Left ventricle myocardium inferior (tissue), 1 donor: ENCODE results near the gene SLC35D1. TPM values are rescaled to one million over a fixed set of nuclear protein-coding genes. Genes with fewer than 3 reads are reported as not detected.

Experiments used
- DNase-seq: peaks from one replicate; pipeline ENCODE4 v3.0.0-alpha.2; 2020
- H3K27ac ChIP-seq: fragments of 200-600 bp; replicated peaks from 2 replicates; pipeline ENCODE4 v1.8.0; 2021
- H3K27me3 ChIP-seq: fragments of 200-600 bp; 2 replicates; pipeline ENCODE4 v1.8.0; 2021; ENCODE audit warnings: low read depth
- H3K36me3 ChIP-seq: fragments of 200-600 bp; 2 replicates; pipeline ENCODE4 v1.8.0; 2021
- H3K4me1 ChIP-seq: fragments of 200-600 bp; 2 replicates; pipeline ENCODE4 v1.8.0; 2021
- H3K4me3 ChIP-seq: fragments of 200-600 bp; 2 replicates; pipeline ENCODE4 v1.8.0; 2021; ENCODE audit warnings: mild to moderate bottlenecking, moderate library complexity
- H3K9me3 ChIP-seq: fragments of 200-600 bp; replicated peaks from 2 replicates; pipeline ENCODE4 v1.8.0; 2021
- CTCF ChIP-seq: fragments of 200-600 bp; IDR thresholded peaks from 2 replicates; pipeline ENCODE4 v1.8.0; 2021; ENCODE audit warnings: antibody characterized with exemption, mild to moderate bottlenecking, borderline replicate concordance
- intact Hi-C: fragments of 100-400 bp; cut with micrococcal nuclease; formaldehyde crosslinking; loops from one replicate; pipeline ENCODE4 v1.11.0; 2022
- total RNA-seq: library from RNA; stranded (reverse); fragmentation: NEBNext Ultra II Directional; extraction: Animal tissue kit (Norgen Biotek cat#: 25700); gene quantifications from one replicate; pipeline ENCODE4 v1.2.1, GENCODE V29; 2021
- donor health status: DM: no; HTN: yes; CAD: no; lungs with severe emphysema.

SLC35D1 gene
- total RNA-seq, 1 donor from 2014 or later: 2.6 TPM

- no peak for DNase-seq
- intact Hi-C loops: no loop called here
- no peak overlapping the region for H3K27ac ChIP-seq
These were observed 57.8 kb downstream of the SLC35D1 start for GRCh38 chr1:66996018-66996682.

GRCh38 chr1:66993076-66993475 is 60.9 kb downstream of the SLC35D1 start:
- Histone ChIP-seq H3K4me3 (no peak overlapping the region), H3K27ac (no peak overlapping the region), H3K36me3 (peaks cover 28% of the 10 kb centered on the region), H3K9me3 (no peaks in the 10 kb centered on the region), H3K27me3 (no peaks in the 10 kb centered on the region), H3K4me1 (peaks cover 5% of the 10 kb centered on the region)
- TF ChIP-seq CTCF: no peak
- DNase-seq: no peak
- intact Hi-C loops: loop anchor here (5.0 kb wide), 1 partner anchor 154 kb away; no protein-coding TSS in a partner anchor

More at GRCh38 chr1:66996018-66996682, 57.8 kb downstream of the SLC35D1 start:
- Histone ChIP-seq H3K9me3 (no peaks in the 10 kb centered on the region), H3K4me3 (no peak overlapping the region), H3K4me1 (peaks cover 7% of the 10 kb centered on the region), H3K36me3 (peaks cover 13% of the 10 kb centered on the region), H3K27me3 (no peaks in the 10 kb centered on the region)
- TF ChIP-seq CTCF: peak; percentile 79

- H3K27me3 ChIP-seq: no peaks in the 10 kb centered on the region
- no peak for TF ChIP-seq CTCF
- no peak overlapping the region for H3K4me3 ChIP-seq
- intact Hi-C loops: no loop called here
- H3K27ac ChIP-seq: no peak overlapping the region
- H3K4me1 ChIP-seq: peaks cover 14% of the 10 kb centered on the region
- H3K9me3 ChIP-seq: no peaks in the 10 kb centered on the region
- DNase-seq: no peak
- H3K36me3 ChIP-seq: peaks cover 73% of the 10 kb centered on the region
These were observed 68.1 kb downstream of the SLC35D1 start for GRCh38 chr1:66985835-66986234.

GRCh38 chr1:66984491-66984890 is 69.5 kb downstream of the SLC35D1 start:
- TF ChIP-seq CTCF: no peak
- Histone ChIP-seq H3K27ac (no peak overlapping the region), H3K4me1 (peaks cover 19% of the 10 kb centered on the region), H3K27me3 (no peaks in the 10 kb centered on the region), H3K9me3 (no peaks in the 10 kb centered on the region), H3K4me3 (no peak overlapping the region), H3K36me3 (peaks cover 82% of the 10 kb centered on the region)
- DNase-seq: no peak
- intact Hi-C loops: no loop called here

- peaks cover 19% of the 10 kb centered on the region for H3K4me1 ChIP-seq
- no peaks in the 10 kb centered on the region for H3K27me3 ChIP-seq
- no peak for TF ChIP-seq CTCF
- no peaks in the 10 kb centered on the region for H3K9me3 ChIP-seq
- H3K4me3 ChIP-seq: no peak overlapping the region
- DNase-seq: no peak
- H3K36me3 ChIP-seq: peaks cover 85% of the 10 kb centered on the region
- H3K27ac ChIP-seq: no peak overlapping the region
- intact Hi-C loops: no loop called here
These were observed 71.2 kb downstream of the SLC35D1 start for GRCh38 chr1:66982561-66983260.
